Measurements from ENCODE around the gene ZGLP1.

DNA sequence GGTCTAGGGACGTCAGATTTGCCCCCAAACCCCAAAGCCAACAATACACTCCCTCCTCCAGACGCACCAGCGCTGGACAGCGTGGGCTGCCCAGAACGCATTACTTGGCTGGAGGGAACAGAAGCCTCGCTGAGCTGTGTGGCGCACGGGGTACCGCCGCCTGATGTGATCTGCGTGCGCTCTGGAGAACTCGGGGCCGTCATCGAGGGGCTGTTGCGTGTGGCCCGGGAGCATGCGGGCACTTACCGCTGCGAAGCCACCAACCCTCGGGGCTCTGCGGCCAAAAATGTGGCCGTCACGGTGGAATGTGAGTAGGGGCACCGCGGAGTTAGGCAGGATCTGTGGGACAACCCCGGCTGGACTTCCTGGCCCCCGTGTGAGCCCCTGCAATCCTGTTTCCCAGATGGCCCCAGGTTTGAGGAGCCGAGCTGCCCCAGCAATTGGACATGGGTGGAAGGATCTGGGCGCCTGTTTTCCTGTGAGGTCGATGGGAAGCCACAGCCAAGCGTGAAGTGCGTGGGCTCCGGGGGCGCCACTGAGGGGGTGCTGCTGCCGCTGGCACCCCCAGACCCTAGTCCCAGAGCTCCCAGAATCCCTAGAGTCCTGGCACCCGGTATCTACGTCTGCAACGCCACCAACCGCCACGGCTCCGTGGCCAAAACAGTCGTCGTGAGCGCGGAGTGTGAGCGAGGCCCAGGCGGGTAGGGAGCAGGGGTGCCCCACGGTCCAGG is 15.8 kb downstream of the ZGLP1 start:
- TF ChIP-seq, protein P1, sequence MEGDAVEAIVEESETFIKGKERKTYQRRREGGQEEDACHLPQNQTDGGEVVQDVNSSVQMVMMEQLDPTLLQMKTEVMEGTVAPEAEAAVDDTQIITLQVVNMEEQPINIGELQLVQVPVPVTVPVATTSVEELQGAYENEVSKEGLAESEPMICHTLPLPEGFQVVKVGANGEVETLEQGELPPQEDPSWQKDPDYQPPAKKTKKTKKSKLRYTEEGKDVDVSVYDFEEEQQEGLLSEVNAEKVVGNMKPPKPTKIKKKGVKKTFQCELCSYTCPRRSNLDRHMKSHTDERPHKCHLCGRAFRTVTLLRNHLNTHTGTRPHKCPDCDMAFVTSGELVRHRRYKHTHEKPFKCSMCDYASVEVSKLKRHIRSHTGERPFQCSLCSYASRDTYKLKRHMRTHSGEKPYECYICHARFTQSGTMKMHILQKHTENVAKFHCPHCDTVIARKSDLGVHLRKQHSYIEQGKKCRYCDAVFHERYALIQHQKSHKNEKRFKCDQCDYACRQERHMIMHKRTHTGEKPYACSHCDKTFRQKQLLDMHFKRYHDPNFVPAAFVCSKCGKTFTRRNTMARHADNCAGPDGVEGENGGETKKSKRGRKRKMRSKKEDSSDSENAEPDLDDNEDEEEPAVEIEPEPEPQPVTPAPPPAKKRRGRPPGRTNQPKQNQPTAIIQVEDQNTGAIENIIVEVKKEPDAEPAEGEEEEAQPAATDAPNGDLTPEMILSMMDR (IDR thresholded peaks at IDR 0.05): no peak
- TF ChIP-seq POLR2A (IDR thresholded peaks at IDR 0.05): no peak
